Measurements from ENCODE around the gene SPRYD3.
"Not testable (repeated sequence)": the region's sequence is repeated elsewhere in the genome, so short reads cannot be mapped to it uniquely, and the experiment has no call there.

The SPRYD3 gene

DNA sequence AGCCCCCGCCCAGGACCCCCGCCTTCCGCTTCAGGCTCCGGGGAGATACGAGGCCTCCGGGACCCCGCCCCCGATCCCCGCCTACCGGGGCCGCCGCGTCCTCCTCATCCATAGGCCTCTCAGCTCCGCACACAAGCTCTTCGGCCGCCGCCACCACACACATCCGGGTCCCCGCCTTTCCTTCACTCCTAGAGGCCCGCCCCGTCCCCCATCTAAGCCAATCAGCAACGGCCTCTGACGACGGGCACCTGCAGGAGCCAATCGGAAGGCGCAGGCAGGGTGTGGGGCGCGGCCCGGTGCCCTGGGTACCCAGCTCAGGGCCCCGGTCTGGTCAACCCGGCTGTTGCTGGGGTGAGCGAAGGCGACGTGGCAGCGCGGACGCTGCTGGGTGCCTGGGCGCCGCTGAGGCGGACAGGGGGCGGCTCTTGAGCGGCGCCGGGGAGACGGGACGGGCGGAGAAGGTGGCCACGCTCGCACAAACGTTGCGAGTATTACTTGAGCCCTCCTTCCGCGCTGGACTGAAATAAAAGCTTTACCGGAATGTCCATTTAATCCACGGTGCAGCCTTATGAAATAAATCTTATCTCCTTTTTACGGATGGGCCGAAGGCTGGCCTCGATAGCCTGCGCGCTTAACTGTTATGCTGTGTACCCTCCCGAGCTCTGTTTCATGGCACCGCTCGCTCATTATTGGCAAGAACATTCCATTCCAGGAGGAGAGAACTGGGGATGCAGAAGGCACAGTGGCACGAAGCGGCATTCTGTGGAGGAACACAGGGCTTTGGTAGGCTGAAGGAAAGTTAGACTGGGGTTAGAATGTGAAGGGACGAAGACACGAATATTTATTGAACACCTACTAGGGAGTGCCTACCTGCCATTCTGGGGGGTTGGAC, at the start of gene SPRYD3:
Gene SPRYD3 (minus strand): TSS at position 165 of the 892 bp plus-strand sequence. CDS start 57 bp downstream, at position 108.
- DNase-seq (ENCODE audit: low read depth in 2 of 2): peak; percentile 93 to 95

- no peak for DNase-seq (ENCODE audit: low read depth in 2 of 2)
Observed at GRCh38 chr12:53127169-53127568, 48.0 kb upstream of the SPRYD3 start.

GRCh38 chr12:53124352-53124723, 45.1 kb upstream of the SPRYD3 start:
- DNase-seq (ENCODE audit: low read depth in 2 of 2): no peak

GRCh38 chr12:53123578-53124351, 44.6 kb upstream of the SPRYD3 start:
- no peak for DNase-seq (ENCODE audit: low read depth in 2 of 2)

GRCh38 chr12:53122961-53123468, 43.8 kb upstream of the SPRYD3 start:
- no peak for DNase-seq (ENCODE audit: low read depth in 2 of 2)

DNA sequence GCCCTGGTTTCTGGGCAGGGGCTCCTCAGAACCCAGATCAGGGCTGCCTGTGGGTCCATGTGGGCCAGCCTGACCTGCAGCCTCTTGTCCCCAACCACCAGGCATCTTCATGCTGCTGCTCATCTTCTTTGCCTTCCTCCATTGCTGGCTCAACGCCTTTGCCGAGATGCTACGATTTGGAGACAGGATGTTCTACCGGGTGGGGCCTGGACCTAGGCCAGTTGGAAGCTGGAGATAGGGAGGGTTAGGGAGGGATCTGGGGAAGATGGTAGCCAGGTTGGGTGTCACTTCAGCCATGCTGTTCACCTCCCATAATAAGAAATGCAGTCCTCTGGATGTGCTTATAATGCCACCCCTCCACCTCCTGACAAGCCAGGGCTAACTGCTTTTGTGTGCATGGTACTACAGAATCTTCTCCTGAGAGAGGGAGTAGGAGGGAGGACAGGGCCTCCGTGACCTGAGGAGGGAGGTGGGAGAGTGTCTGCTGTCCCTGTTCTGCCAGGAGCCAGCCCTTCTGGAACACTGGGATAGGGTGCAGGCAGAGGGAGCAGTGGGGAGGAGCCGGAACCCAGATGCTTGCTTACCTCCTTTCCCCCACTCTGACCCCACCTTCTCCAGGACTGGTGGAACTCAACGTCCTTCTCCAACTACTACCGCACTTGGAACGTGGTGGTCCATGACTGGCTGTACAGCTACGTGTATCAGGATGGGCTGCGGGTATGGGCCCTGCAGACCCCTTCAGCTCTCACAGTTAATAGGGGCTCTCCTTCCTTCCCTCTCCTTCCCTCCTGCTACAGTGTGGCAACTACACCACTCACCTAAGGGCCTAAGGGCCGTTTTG, 41.7 kb upstream of the SPRYD3 start:
- DNase-seq (ENCODE audit: low read depth in 2 of 2): no peak

GRCh38 chr12:53118751-53119300, 39.6 kb upstream of the SPRYD3 start:
- no peak for DNase-seq (ENCODE audit: low read depth in 2 of 2)

GRCh38 chr12:53115891-53116648, 36.9 kb upstream of the SPRYD3 start:
- DNase-seq (ENCODE audit: low read depth in 2 of 2): no peak

DNA sequence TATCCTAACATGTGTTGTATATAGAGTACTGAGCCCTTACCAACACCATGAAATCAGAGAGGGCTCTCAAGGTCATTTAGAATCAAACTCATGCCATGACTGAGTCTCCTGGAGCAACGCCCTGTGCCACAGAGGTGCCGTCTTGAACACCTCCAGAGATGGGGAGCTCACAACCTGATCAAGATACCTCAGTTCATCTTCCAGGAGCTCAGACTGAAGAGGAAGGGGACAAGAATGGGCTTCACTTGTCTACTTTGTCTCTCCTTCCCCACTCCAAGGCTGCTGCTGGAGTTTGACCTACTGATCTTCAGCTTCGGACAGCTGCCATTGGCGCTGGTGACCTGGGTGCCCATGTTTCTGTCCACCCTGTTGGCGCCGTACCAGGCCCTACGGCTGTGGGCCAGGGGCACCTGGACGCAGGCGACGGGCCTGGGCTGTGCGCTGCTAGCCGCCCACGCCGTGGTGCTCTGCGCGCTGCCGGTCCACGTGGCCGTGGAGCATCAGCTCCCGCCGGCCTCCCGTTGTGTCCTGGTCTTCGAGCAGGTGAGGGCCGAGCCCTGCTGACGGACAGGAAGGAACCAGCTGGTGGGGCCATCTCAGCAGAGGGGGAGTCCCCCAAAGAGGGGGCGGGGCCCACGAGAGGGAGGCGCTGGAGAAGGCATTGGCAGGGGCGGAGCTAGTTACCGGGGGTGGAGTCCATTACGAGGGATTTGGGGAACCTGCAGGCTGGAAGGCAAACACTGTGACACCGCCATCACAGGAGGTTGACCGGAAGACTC, 36.1 kb upstream of the SPRYD3 start:
- DNase-seq (ENCODE audit: low read depth in 2 of 2): no peak

DNA sequence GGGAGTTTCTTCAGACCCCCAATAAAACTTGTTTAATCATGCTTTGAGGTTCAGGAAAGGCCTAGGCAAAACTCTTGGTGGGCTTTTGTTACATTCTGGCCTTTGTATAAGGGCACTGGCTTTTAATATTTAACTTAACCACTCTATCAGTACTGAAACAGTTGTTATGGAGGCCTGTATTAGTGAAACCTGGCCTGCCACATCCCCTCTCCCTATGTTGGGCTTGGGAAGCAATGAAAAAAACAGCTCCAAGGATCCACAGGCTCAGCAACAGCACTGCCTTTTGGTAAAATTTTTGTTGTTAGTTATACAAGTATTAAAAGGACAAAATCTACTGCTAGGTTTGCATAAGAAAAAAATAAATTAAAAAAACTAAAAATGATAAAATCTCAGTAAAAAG, 34.8 kb upstream of the SPRYD3 start:
- DNase-seq (ENCODE audit: low read depth in 2 of 2): no peak

DNA sequence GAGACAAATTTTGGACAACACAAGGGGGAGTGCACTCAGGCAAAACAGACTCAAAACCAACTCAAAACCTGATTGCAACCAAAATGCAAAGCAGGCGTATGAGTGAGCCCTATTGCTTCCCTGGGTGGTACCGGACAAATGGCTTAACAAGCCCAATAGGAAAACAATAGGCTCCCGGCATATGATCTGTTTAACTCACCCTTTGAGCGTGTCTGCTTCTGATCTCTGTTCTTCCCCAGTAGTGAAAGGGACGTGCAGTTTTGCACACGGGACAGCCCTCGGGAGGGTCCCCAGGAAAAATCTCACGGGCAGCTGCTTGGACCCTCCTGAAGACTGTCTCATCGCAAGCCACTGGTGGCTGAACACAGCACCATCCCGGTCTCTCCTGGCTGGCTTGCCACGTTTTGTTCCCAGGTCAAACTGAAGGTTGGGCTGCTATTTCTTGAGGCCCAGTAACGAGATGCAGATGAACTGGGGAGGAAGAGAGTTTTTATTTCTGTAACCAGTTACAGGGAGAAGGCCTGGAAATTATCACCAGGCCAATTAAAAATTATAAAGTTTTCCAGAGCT, 34.0 kb upstream of the SPRYD3 start:
- no peak for DNase-seq (ENCODE audit: low read depth in 2 of 2)

DNA sequence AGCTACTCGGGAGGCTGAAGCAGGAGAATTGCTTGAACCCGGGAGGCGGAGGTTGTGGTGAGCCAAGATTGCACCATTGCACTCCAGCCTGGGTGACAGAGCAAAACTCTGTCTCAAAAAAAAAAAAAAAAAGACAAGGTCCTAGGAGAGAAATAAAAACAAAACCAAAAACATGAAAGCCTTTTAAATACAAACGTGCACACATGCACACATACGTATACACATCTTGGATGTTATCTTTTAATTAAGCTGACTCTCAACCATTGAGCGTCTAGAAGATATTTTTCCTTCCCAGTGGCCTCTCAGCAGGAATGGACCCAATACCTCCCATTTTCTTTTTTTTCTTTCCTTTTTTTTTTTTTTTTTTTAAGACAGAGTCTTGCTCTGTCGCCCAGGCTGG, 33.2 kb upstream of the SPRYD3 start:
- DNase-seq (ENCODE audit: low read depth in 2 of 2): not testable (repeated sequence)

DNA sequence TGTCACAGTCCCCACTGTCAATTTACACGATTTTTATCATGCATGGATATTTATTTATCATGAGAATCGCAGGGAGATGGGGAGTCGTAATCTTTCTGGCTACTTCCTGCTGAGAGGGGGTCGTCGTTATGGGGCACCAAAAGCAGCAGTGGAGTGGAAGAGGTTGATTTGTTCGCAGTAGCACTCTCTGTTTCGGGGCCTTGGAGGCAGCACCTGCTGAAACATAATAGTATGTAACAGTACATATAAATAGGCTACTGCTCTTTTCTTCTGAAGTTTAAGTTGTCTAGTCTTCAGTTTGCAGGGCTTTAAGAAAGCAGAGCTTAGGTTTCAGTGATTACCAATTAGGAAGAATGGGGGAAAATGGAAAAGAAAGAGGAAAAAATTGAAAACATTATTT, 27.9 kb upstream of the SPRYD3 start:
- DNase-seq (ENCODE audit: low read depth in 2 of 2): no peak

DNA sequence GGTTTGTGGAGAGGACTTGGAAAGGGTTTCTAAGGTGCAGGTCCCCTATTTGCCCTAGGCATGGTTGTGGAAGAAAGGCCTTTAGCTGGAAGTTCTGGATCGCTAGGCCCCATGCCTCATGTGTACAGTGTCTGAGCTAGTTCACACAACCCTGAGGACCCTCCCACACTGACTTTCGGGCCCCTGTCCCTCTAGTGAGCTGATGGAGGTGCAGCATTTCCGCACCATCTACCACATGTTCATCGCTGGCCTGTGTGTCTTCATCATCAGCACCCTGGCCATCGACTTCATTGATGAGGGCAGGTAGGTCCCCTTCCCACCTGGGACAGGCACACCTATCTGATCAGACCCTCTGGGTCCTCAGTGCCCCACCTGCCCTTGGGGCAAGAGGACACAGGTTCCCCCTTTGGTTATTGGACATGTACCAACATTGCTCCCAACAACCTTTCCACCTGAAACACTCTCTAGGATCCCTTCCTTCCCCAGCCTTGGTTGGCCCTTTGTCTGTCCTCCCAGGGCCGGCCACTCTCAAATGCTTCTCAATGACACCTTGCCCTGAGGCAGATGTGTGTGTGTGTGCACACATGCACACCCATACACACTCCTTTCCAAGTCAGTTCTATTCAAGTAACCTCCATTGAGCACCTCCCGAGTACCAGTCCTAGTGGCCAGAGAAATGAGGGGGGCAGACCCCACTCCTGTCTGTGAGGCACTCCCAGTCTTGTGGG, 26.7 kb upstream of the SPRYD3 start:
- DNase-seq (ENCODE audit: low read depth in 2 of 2): no peak

DNA sequence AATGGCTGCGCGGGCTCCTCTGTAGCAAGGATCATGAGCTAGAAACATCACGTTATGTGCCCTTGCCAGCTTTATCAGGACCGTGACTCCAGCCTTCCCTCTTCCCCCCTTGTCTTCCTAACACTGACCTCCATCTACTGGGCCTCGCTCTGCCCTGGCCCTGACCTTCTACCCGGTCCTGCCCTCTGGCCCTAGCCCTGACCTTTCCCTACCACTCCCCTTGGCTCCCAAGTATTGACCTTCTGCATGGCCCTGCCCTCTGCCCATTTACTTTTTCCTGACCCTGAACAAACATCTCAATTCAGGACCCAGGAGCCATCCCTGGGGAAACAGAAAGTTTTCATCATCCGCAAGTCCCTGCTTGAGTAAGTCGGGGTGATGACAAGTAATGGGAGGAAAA, 26.1 kb upstream of the SPRYD3 start:
- no peak for DNase-seq (ENCODE audit: low read depth in 2 of 2)

DNA sequence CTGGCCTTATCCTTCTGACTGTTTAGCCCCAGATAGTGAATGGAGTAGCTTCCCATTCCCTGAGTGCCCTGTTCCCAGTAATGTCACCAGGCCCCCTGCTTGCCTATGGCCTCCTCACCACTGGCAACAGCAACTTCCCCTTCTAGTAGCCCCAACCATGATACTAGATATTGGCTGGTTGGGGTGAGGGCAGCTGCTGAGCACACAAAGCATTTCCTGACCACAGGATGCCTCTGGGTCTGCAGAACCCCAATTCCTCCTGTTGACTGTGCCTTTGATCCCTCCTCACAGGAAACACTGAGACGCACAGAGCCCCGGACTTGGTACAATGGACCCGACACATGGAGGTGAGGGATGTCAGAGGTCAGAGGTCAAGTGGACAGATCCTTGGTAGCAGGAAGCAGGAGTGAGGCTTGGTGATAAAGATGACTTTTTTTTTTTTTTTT, 24.7 kb upstream of the SPRYD3 start:
- no peak for DNase-seq (ENCODE audit: low read depth in 2 of 2)

DNA sequence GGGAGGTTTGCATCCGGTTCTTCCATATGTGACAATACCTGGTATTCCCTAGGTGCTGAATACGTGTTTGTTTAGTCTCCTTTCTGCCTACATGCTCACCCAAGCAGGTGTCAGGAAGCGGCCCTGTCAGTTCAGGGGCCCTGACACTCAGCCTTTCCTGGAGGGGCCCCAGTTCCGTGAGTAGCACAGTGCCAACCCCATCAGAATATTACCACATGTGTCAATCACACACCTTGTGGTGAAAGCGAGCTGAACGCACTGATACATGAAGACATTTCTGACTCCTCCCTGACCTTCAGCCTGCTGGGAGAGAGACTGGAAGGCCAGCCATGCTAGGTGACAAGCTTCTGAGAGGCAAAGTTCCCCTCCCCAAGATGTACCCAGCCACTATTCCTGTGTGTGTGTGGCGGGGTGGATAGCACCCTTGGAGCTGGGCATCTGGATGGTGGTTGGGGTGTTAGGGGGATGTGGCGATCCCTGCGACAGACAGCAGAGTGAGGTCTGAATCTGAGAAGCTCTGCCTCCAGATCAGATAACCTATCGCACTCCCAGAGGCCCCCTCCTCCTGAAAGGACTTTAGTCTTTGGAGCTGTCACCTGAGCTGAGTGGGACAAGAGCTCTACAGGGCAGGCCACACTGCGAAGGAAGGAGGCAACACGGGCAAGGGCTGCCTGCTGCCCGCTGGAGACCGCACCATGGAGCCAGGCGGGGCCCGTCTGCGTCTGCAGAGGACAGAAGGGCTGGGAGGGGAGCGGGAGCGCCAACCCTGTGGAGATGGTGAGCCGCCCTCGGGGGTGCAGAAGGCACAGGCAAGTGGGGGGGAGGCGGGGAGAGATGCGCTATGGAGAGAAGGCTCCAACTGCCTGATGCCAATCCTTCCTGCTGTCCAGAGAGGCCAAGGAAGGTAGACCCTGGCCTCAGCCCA, 24.0 kb upstream of the SPRYD3 start, which contains the start of gene SOAT2:
Gene SOAT2 (plus strand): TSS at position 604 of the 925 bp plus-strand sequence. CDS start 92 bp downstream, at position 696.
- peak in 1 of 2 donors; percentile 26 for DNase-seq (ENCODE audit: low read depth in 2 of 2)

Measured in stimulated activated CD4-positive, alpha-beta T cell treated with anti-CD3 and anti-CD28 coated beads, Interleukin-1b, Interleukin-23, amount 100 ng/mL, for 4 hours (primary cell).